Liver (tissue), 9 donors: ENCODE measurements around the gene SMC2. TPM values are rescaled to one million over a fixed set of nuclear protein-coding genes. Genes with fewer than 3 reads are reported as not detected.

ENCODE experiments used
- DNase-seq: peaks from one replicate; pipeline ENCODE4 v3.0.0-alpha.2; 2017; ENCODE audit warnings: low spot score
- H3K27ac ChIP-seq, 2 donors: one replicate each; pipeline ENCODE4 v1.7.0; 2013; ENCODE audit warnings: inconsistent platforms in 2 of 2, low read length in 2 of 2, control low read depth in 1 of 2, low read depth in 1 of 2, mild to moderate bottlenecking in 1 of 2
- H3K27me3 ChIP-seq, 4 donors: one replicate each; pipeline versions ENCODE4 v1.6.1 to v1.7.0; 2013; ENCODE audit warnings: low read length in 3 of 4, inconsistent platforms in 1 of 4, mild to moderate bottlenecking in 1 of 4, moderate library complexity in 1 of 4; ENCODE audit not compliant: control insufficient read depth in 4 of 4, insufficient read depth in 4 of 4
- H3K36me3 ChIP-seq, 4 donors: one replicate each; pipeline versions ENCODE4 v1.6.1 to v1.7.0; 2013; ENCODE audit warnings: low read length in 3 of 4, mild to moderate bottlenecking in 3 of 4, low read depth in 1 of 4, moderate library complexity in 1 of 4; ENCODE audit not compliant: control insufficient read depth in 4 of 4, insufficient read depth in 3 of 4
- H3K4me1 ChIP-seq, 4 donors: one replicate each; pipeline versions ENCODE4 v1.6.1 to v1.7.0; 2013; ENCODE audit warnings: low read length in 3 of 4, mild to moderate bottlenecking in 3 of 4, moderate library complexity in 1 of 4; ENCODE audit not compliant: control insufficient read depth in 4 of 4, insufficient read depth in 4 of 4
- H3K4me3 ChIP-seq, 3 donors: one replicate each; pipeline versions ENCODE4 v1.6.1 to v1.7.0; 2013; ENCODE audit warnings: low read length in 3 of 3, control low read depth in 1 of 3, low read depth in 1 of 3, mild to moderate bottlenecking in 1 of 3
- H3K9ac ChIP-seq, 2 donors: one replicate each; pipeline ENCODE4 v1.7.0; 2013; ENCODE audit warnings: low read length in 2 of 2, mild to moderate bottlenecking in 2 of 2, moderate library complexity in 2 of 2, control low read depth in 1 of 2, low read depth in 1 of 2
- H3K9me3 ChIP-seq, 4 donors: one replicate each; pipeline versions ENCODE4 v1.6.1 to v1.7.0; 2013; ENCODE audit warnings: low read length in 3 of 4; ENCODE audit not compliant: control insufficient read depth in 4 of 4
- EGR1 ChIP-seq, 2 donors: IDR thresholded peaks; 2 replicates each; pipeline ENCODE4 v1.6.1; 2016 to 2018; ENCODE audit warnings: antibody characterized with exemption in 2 of 2, low read depth in 2 of 2
- FOXA1 ChIP-seq: IDR thresholded peaks from 2 replicates; pipeline ENCODE4 v1.6.1; 2016; ENCODE audit warnings: antibody characterized with exemption
- FOXA2 ChIP-seq: IDR thresholded peaks from 2 replicates; pipeline ENCODE4 v1.6.1; 2016; ENCODE audit warnings: antibody characterized with exemption
- GABPA ChIP-seq, 2 donors: IDR thresholded peaks in 1 of 2; conservative IDR thresholded peaks in 1 of 2; 2 replicates each; pipeline ENCODE4 v1.6.1; 2016; ENCODE audit warnings: antibody characterized with exemption in 2 of 2, mild to moderate bottlenecking in 1 of 2, moderate library complexity in 1 of 2
- HNF4A ChIP-seq, 2 donors: conservative IDR thresholded peaks; 2 replicates each; pipeline ENCODE4 v1.6.1; 2016; ENCODE audit warnings: antibody characterized with exemption in 2 of 2, mild to moderate bottlenecking in 2 of 2
- HNF4G ChIP-seq: IDR thresholded peaks from 2 replicates; pipeline ENCODE4 v1.6.1; 2016; ENCODE audit warnings: antibody characterized with exemption
- JUND ChIP-seq, 2 donors: IDR thresholded peaks; 2 replicates each; pipeline ENCODE4 v1.6.1; 2016; ENCODE audit warnings: antibody characterized with exemption in 2 of 2
- NR2F2 ChIP-seq: IDR thresholded peaks from 2 replicates; pipeline ENCODE4 v1.6.1; 2016; ENCODE audit warnings: antibody characterized with exemption
- RAD21 ChIP-seq, 2 donors: IDR thresholded peaks; 2 replicates each; pipeline ENCODE4 v1.6.1; 2016; ENCODE audit warnings: antibody characterized with exemption in 2 of 2, mild to moderate bottlenecking in 2 of 2
- RXRA ChIP-seq, 2 donors: IDR thresholded peaks; 2 replicates each; pipeline ENCODE4 v1.6.1; 2017 to 2018; ENCODE audit warnings: antibody characterized with exemption in 2 of 2, mild to moderate bottlenecking in 1 of 2
- SP1 ChIP-seq: IDR thresholded peaks from 2 replicates; pipeline ENCODE4 v1.6.1; 2018; ENCODE audit warnings: antibody characterized with exemption, mild to moderate bottlenecking
- TAF1 ChIP-seq: conservative IDR thresholded peaks from 2 replicates; pipeline ENCODE4 v1.6.1; 2016; ENCODE audit warnings: antibody characterized with exemption, mild to moderate bottlenecking
- YY1 ChIP-seq: IDR thresholded peaks from 2 replicates; pipeline ENCODE4 v1.6.1; 2016; ENCODE audit warnings: antibody characterized with exemption, mild to moderate bottlenecking
- polyA plus RNA-seq, 2 donors: library from polyadenylated mRNA; stranded (reverse) in 1 of 2; unstranded in 1 of 2; fragments of 200-250 nt in 1 of 2; fragments of >200 nt in 1 of 2; fragmentation: Nextera tagmentation in 1 of 2; extraction: Ambion mirVana in 1 of 2; gene quantifications; one replicate each; pipeline versions ENCODE4 v1.2.1 to v1.2.3, GENCODE V29; 2013 to 2015
- total RNA-seq, 2 donors: library from RNA; depleted of rRNA; stranded (reverse); fragments of >200 nt; gene quantifications; one replicate each; pipeline ENCODE4 v1.2.3, GENCODE V29; 2014
- TF ChIP-seq, protein P1 (sequence below): IDR thresholded peaks from 2 replicates; pipeline ENCODE4 v1.6.1; 2016; ENCODE audit warnings: antibody characterized with exemption
- TF ChIP-seq, protein P2 (sequence below): IDR thresholded peaks from 2 replicates; pipeline ENCODE4 v1.6.1; 2016; ENCODE audit warnings: antibody characterized with exemption, mild to moderate bottlenecking
- TF ChIP-seq, protein P3 (sequence below): fragments of 150-350 bp; IDR thresholded peaks from 2 replicates; pipeline ENCODE4 v1.5.1; 2017; ENCODE audit warnings: improper control_type of control experiment, low read depth, low read length; ENCODE audit not compliant: missing input control
- TF ChIP-seq, protein P4 (sequence below): IDR thresholded peaks from 2 replicates; pipeline ENCODE4 v1.6.1; 2016; ENCODE audit warnings: antibody characterized with exemption
- TF ChIP-seq, protein P5 (sequence below): IDR thresholded peaks from 2 replicates; pipeline ENCODE4 v1.6.1; 2016; ENCODE audit warnings: antibody characterized with exemption
- donor health status: healthy.
- donor health status: healthy.
- donor health status: healthy.
- donor health status: healthy.
- donor health status: healthy.

Gene SMC2
- total and polyA plus RNA-seq, 4 donors = 2.1 to 26.3 (median 4.3) TPM

DNA sequence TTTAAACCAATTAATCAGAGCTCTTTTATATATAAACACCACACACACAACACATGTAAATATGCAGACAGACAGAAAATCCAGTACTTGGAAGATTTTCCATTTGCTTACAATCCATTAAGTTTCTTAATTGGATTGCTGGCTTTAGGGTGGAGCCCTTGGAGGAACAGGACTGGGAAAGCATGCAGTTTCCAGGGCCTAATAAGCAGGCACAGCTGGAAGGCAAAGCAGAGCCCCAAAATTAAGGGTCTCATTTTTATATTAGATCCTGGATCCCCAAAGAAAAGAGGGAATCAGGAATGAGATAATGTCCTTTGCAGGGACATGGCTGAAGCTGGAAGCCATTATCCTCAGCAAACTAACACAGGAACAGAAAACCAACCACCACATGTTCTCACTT, 13.1 kb upstream of the SMC2 start:
- Histone ChIP-seq H3K27ac (no peak overlapping the region), H3K36me3 (no peaks in the 10 kb centered on the region), H3K27me3 (peaks cover 0 to 4% (median 0%) of the 10 kb centered on the region in 4 donors), H3K4me1 (no peaks in the 10 kb centered on the region), H3K4me3 (no peak overlapping the region), H3K9ac (no peak overlapping the region), H3K9me3 (no peaks in the 10 kb centered on the region)
- no peak for DNase-seq
- TF ChIP-seq HNF4G (no peak), FOXA2 (no peak), JUND (IDR thresholded peaks at IDR 0.05) (no peak), NR2F2 (no peak), TAF1 (no peak), EGR1 (IDR thresholded peaks at IDR 0.05; ENCODE audit: low read depth in 2 of 2) (no peak), RAD21 (IDR thresholded peaks at IDR 0.05) (no peak), HNF4A (conservative IDR thresholded peaks at IDR 0.05) (no peak), SP1 (no peak), FOXA1 (no peak), GABPA (IDR thresholded peaks at IDR 0.05 in 1 of 2, conservative IDR thresholded peaks at IDR 0.05 in 1 of 2) (no peak), YY1 (no peak), RXRA (IDR thresholded peaks at IDR 0.05) (no peak)
- TF ChIP-seq, protein P1, sequence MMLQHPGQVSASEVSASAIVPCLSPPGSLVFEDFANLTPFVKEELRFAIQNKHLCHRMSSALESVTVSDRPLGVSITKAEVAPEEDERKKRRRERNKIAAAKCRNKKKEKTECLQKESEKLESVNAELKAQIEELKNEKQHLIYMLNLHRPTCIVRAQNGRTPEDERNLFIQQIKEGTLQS = no peak
- TF ChIP-seq, protein P2, sequence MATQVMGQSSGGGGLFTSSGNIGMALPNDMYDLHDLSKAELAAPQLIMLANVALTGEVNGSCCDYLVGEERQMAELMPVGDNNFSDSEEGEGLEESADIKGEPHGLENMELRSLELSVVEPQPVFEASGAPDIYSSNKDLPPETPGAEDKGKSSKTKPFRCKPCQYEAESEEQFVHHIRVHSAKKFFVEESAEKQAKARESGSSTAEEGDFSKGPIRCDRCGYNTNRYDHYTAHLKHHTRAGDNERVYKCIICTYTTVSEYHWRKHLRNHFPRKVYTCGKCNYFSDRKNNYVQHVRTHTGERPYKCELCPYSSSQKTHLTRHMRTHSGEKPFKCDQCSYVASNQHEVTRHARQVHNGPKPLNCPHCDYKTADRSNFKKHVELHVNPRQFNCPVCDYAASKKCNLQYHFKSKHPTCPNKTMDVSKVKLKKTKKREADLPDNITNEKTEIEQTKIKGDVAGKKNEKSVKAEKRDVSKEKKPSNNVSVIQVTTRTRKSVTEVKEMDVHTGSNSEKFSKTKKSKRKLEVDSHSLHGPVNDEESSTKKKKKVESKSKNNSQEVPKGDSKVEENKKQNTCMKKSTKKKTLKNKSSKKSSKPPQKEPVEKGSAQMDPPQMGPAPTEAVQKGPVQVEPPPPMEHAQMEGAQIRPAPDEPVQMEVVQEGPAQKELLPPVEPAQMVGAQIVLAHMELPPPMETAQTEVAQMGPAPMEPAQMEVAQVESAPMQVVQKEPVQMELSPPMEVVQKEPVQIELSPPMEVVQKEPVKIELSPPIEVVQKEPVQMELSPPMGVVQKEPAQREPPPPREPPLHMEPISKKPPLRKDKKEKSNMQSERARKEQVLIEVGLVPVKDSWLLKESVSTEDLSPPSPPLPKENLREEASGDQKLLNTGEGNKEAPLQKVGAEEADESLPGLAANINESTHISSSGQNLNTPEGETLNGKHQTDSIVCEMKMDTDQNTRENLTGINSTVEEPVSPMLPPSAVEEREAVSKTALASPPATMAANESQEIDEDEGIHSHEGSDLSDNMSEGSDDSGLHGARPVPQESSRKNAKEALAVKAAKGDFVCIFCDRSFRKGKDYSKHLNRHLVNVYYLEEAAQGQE = no peak
- TF ChIP-seq, protein P3, sequence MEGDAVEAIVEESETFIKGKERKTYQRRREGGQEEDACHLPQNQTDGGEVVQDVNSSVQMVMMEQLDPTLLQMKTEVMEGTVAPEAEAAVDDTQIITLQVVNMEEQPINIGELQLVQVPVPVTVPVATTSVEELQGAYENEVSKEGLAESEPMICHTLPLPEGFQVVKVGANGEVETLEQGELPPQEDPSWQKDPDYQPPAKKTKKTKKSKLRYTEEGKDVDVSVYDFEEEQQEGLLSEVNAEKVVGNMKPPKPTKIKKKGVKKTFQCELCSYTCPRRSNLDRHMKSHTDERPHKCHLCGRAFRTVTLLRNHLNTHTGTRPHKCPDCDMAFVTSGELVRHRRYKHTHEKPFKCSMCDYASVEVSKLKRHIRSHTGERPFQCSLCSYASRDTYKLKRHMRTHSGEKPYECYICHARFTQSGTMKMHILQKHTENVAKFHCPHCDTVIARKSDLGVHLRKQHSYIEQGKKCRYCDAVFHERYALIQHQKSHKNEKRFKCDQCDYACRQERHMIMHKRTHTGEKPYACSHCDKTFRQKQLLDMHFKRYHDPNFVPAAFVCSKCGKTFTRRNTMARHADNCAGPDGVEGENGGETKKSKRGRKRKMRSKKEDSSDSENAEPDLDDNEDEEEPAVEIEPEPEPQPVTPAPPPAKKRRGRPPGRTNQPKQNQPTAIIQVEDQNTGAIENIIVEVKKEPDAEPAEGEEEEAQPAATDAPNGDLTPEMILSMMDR = no peak
- TF ChIP-seq, protein P4, sequence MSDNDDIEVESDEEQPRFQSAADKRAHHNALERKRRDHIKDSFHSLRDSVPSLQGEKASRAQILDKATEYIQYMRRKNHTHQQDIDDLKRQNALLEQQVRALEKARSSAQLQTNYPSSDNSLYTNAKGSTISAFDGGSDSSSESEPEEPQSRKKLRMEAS = no peak
- TF ChIP-seq, protein P5, sequence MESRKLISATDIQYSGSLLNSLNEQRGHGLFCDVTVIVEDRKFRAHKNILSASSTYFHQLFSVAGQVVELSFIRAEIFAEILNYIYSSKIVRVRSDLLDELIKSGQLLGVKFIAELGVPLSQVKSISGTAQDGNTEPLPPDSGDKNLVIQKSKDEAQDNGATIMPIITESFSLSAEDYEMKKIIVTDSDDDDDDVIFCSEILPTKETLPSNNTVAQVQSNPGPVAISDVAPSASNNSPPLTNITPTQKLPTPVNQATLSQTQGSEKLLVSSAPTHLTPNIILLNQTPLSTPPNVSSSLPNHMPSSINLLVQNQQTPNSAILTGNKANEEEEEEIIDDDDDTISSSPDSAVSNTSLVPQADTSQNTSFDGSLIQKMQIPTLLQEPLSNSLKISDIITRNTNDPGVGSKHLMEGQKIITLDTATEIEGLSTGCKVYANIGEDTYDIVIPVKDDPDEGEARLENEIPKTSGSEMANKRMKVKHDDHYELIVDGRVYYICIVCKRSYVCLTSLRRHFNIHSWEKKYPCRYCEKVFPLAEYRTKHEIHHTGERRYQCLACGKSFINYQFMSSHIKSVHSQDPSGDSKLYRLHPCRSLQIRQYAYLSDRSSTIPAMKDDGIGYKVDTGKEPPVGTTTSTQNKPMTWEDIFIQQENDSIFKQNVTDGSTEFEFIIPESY = no peak
